Upper lobe of left lung (tissue), 4 donors: ENCODE results near the gene ITGA2.

Experiments used
- EP300 ChIP-seq, 4 donors: sonication (generic); formaldehyde crosslinking; IDR thresholded peaks; one replicate each; pipeline ENCODE4 v1.5.1; 2017; ENCODE audit warnings: antibody characterized with exemption in 4 of 4, control low read depth in 2 of 4
- POLR2A ChIP-seq, 4 donors: fragments of 450-650 bp; IDR thresholded peaks; one replicate each; pipeline ENCODE4 v1.5.1; 2016 to 2017; ENCODE audit warnings: antibody characterized with exemption in 4 of 4, mild to moderate bottlenecking in 2 of 4
- TF ChIP-seq, protein P1 (sequence below), 6 experiments: fragments of 450-650 bp in 4 of 6; fragments of 200-600 bp in 2 of 6; sonication (generic) in 2 of 6; IDR thresholded peaks; one replicate each; pipeline ENCODE4 v1.5.1; 2016 to 2019; ENCODE audit warnings: antibody characterized with exemption in 6 of 6

DNA sequence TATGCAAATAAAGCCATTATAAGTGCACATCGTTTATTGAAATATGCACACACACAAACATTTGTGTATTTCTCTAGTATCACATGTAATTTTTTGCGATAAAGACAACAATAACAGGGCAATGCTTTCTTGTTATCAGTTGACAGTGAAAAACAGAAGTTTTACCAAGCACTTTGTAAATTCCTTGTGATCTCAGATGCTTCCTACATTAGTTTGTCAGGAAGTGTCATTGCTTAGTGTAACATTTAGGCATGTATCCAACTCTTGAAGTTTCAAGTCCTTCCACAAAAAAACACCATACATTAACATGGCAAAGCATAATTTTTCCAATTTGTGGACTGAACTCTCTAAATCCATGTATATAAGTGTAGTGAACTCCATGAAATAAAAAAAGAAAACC is 74.0 kb downstream of the ITGA2 start:
- TF ChIP-seq, protein P1, sequence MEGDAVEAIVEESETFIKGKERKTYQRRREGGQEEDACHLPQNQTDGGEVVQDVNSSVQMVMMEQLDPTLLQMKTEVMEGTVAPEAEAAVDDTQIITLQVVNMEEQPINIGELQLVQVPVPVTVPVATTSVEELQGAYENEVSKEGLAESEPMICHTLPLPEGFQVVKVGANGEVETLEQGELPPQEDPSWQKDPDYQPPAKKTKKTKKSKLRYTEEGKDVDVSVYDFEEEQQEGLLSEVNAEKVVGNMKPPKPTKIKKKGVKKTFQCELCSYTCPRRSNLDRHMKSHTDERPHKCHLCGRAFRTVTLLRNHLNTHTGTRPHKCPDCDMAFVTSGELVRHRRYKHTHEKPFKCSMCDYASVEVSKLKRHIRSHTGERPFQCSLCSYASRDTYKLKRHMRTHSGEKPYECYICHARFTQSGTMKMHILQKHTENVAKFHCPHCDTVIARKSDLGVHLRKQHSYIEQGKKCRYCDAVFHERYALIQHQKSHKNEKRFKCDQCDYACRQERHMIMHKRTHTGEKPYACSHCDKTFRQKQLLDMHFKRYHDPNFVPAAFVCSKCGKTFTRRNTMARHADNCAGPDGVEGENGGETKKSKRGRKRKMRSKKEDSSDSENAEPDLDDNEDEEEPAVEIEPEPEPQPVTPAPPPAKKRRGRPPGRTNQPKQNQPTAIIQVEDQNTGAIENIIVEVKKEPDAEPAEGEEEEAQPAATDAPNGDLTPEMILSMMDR (IDR thresholded peaks at IDR 0.05) = no peak
- TF ChIP-seq EP300 (IDR thresholded peaks at IDR 0.05) = no peak
- TF ChIP-seq POLR2A (IDR thresholded peaks at IDR 0.05) = no peak
